Inflammatory macrophage treated with lipopolysaccharide for 1 hour (primary cell): ENCODE measurements around the gene MAPK4.
"Not testable (repeated sequence)": the region's sequence is repeated elsewhere in the genome, so short reads cannot be mapped to it uniquely, and the experiment has no call there.

Experiments
- DNase-seq, 2 donors: peaks; one replicate each; pipeline ENCODE4 v3.0.0-alpha.2; 2020 to 2022

The MAPK4 gene

DNA sequence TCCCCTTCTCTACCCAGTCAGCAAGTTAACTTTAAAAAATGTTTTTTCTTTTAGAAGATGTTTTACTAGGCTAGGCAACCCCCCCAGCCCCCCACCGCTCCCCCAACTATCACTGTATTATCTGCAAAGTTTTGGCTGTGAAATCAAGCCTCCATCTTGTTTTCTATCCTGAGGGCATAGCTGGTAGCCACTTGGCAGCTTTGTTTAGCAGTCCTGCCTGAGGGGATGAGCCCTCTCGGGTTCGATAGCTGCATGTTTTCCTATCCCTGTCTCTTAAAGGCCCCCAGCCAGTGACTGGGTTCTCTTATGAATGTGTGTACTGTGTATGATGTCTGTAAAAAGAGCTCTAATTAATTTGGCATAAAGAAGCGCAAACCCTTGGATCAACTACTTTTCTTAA is 216.5 kb downstream of the MAPK4 start:
- DNase-seq: no peak

DNA sequence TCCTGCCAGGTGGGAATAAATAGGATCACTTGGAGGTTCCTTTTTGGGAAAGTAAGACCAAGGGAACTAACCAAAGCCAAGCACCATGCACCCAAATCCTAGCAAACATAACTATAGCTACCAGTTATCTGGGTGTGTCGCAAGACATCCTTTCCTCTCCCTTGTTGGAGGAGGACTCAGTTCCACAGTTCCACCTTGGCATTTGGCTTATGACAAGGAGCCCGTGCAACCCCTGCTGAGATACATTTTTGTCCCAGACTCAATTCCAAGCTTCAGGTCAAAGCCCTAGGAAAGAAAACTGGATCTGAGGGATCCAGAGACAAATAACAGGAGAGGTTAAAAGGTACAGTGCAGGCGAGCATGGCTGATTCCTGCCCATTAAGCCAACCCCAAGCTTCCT is 219.1 kb downstream of the MAPK4 start:
- DNase-seq: not testable (repeated sequence)
